Adrenal gland (tissue), 12 donors: ENCODE measurements around the gene SERPINA4. TPM values are rescaled to one million over a fixed set of nuclear protein-coding genes. Genes with fewer than 3 reads are reported as not detected.

Source experiments
- DNase-seq, 7 donors: peaks; one replicate each; pipeline ENCODE4 v3.0.0-alpha.2; 2019 to 2020
- H3K27ac ChIP-seq, 5 donors: fragments of 200-600 bp; sonication (generic) in 4 of 5; 1 replicate in 3 of 5; 2 replicates in 2 of 5; pipeline versions ENCODE4 v1.5.1 to v1.8.0; 2016 to 2020; ENCODE audit warnings: mild to moderate bottlenecking in 1 of 5
- H3K27me3 ChIP-seq: fragments of 200-600 bp; 2 replicates; pipeline ENCODE4 v1.8.0; 2021
- H3K36me3 ChIP-seq, 2 donors: fragments of 200-600 bp; replicated peaks in 1 of 2; 1 replicate in 1 of 2; 2 replicates in 1 of 2; pipeline versions ENCODE4 v1.5.1 to v1.8.0; 2018 to 2022
- H3K4me1 ChIP-seq, 2 donors: fragments of 200-600 bp; replicated peaks in 1 of 2; 1 replicate in 1 of 2; 2 replicates in 1 of 2; pipeline versions ENCODE4 v1.5.1 to v1.8.0; 2018 to 2021
- H3K4me3 ChIP-seq, 4 donors: fragments of 200-600 bp; sonication (generic) in 3 of 4; one replicate each; pipeline ENCODE4 v1.5.1; 2016 to 2018
- H3K9me3 ChIP-seq, 3 donors: fragments of 200-600 bp; sonication (generic) in 1 of 3; replicated peaks in 1 of 3; 1 replicate in 2 of 3; 2 replicates in 1 of 3; pipeline versions ENCODE4 v1.5.1 to v1.8.0; 2016 to 2021
- CTCF ChIP-seq, 6 experiments: fragments of 450-650 bp in 4 of 6; fragments of 200-600 bp in 2 of 6; sonication (generic) in 1 of 6; IDR thresholded peaks; 1 replicate in 5 of 6; 2 replicates in 1 of 6; pipeline versions ENCODE4 v1.5.1 to v1.8.0; 2016 to 2021; ENCODE audit warnings: antibody characterized with exemption in 6 of 6, mild to moderate bottlenecking in 2 of 6, moderate library complexity in 1 of 6
- POLR2A ChIP-seq, 2 donors: fragments of 450-650 bp; IDR thresholded peaks; one replicate each; pipeline ENCODE4 v1.6.1; 2017; ENCODE audit warnings: antibody characterized with exemption in 2 of 2, mild to moderate bottlenecking in 2 of 2, moderate library complexity in 1 of 2
- WGBS, 4 donors: extraction: QIAGEN DNeasy Blood & Tissue Kit in 2 of 4; methylation state at CpG; one replicate each; pipeline versions ENCODE4 v1.1.5 to v1.1.7; 2013 to 2017; 5-methylcytosine and 5-hydroxymethylcytosine counted together
- intact Hi-C, 2 donors: fragments of 100-400 bp; cut with DNase I; formaldehyde crosslinking; loops; one replicate each; pipeline versions ENCODE4 v1.14.1 to v1.15.0; 2022 to 2023
- polyA plus RNA-seq, 3 donors: library from polyadenylated mRNA; stranded (reverse); fragments of 200-250 nt in 2 of 3; fragments of 350-450 nt in 1 of 3; fragmentation: Illumina TruSeq in 1 of 3; extraction: RNeasy Lipid Tissue Mini Kit (QIAGEN cat#74804) in 1 of 3; gene quantifications; one replicate each; pipeline ENCODE4 v1.2.3, GENCODE V29; 2013 to 2014
- total RNA-seq, 9 donors: library from RNA; depleted of rRNA in 4 of 9; stranded (reverse); fragments of >200 nt in 4 of 9; fragments of 120-200 nt in 1 of 9; fragmentation: NEBNext Ultra II Directional in 1 of 9; extraction: Animal tissue kit (Norgen Biotek cat#: 25700) in 1 of 9; gene quantifications; one replicate each; pipeline versions ENCODE4 v1.1.0 to v1.2.4, GENCODE V29; 2013 to 2023
- donor health status: healthy with polysubstance abuse.
- donor health status: Bipolar disorder and iron deficiency.
- donor health status: DM: yes; HTN: yes; CAD: no.
- donor health status: DM: no; HTN: no; CAD: no.
- donor health status: DM: no; HTN: no; CAD: no.
- donor health status: DM: yes; HTN: yes; CAD: no.

Gene SERPINA4
- total and polyA plus RNA-seq, 12 donors, result 0.06 to 0.31 (median 0.11) TPM; not detected in 9

- Histone ChIP-seq H3K9me3 (no peaks in the 10 kb centered on the region), H3K27me3 (no peaks in the 10 kb centered on the region), H3K27ac (peak overlapping the region; percentile 82 to 96 (median 91)), H3K4me1 (peaks cover 44 to 50% of the 10 kb centered on the region in 2 donors), H3K36me3 (no peaks in the 10 kb centered on the region), H3K4me3 (no peak overlapping the region)
- TF ChIP-seq POLR2A (IDR thresholded peaks at IDR 0.05) (peak in 1 of 2 donors; percentile 69), CTCF (IDR thresholded peaks at IDR 0.05) (peak in 3 of 6 experiments; percentile 1 to 32 (median 26))
- peak; percentile 78 to 95 (median 92) for DNase-seq
- 55 to 64% (median 56%) methylated on average over 11 of the region's 11 CpGs for WGBS, 4 donors
- intact Hi-C loops, result no loop called here
These were observed 37.8 kb downstream of the SERPINA4 start for GRCh38 chr14:94598816-94599655.

- no peaks in the 10 kb centered on the region for H3K36me3 ChIP-seq
- WGBS, 4 donors, result 15 to 37% (median 19%) methylated on average over 3 of the region's 3 CpGs
- TF ChIP-seq CTCF (IDR thresholded peaks at IDR 0.05) (peak in 1 of 6 experiments; percentile 2), POLR2A (IDR thresholded peaks at IDR 0.05) (no peak)
- intact Hi-C loops, result no loop called here
- peak overlapping the region; percentile 82 to 96 (median 91) for H3K27ac ChIP-seq
- H3K27me3 ChIP-seq, result no peaks in the 10 kb centered on the region
- H3K9me3 ChIP-seq, result no peaks in the 10 kb centered on the region
- DNase-seq, result no peak
- peaks cover 39 to 44% of the 10 kb centered on the region in 2 donors for H3K4me1 ChIP-seq
- H3K4me3 ChIP-seq, result no peak overlapping the region
These were observed 38.4 kb downstream of the SERPINA4 start for GRCh38 chr14:94599656-94600004.

DNA sequence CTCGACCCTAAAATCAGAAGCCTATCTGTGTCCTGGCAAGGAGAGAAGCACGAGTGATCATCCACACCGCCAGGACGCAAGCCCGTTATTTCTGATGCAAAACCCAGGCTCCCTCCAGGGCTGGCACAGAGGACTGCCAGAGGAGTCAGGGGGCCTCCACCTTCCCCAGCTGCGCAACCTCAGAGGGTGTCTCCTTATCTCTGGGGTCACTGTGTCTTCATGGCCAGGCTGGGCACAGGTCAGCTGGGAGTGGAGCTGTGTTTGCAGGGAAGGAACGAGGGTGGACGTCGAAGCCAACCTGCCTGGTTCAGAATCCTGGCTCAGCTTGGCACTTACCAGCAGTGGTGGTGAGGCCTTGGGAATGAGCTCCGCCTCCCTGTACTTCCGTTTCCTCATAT lies 38.9 kb downstream of the SERPINA4 start:
- no peak overlapping the region for H3K4me3 ChIP-seq
- no peaks in the 10 kb centered on the region for H3K36me3 ChIP-seq
- peak in 3 of 7 donors; percentile 36 to 59 (median 38) for DNase-seq
- peaks cover 39 to 43% of the 10 kb centered on the region in 2 donors for H3K4me1 ChIP-seq
- peak overlapping the region; percentile 82 to 96 (median 91) for H3K27ac ChIP-seq
- intact Hi-C loops, result no loop called here
- TF ChIP-seq CTCF (IDR thresholded peaks at IDR 0.05), result no peak
- no peak for TF ChIP-seq POLR2A (IDR thresholded peaks at IDR 0.05)
- no peaks in the 10 kb centered on the region for H3K27me3 ChIP-seq
- 74 to 90% (median 76%) methylated on average over 9 to 11 of the region's 11 CpGs for WGBS, 4 donors
- no peaks in the 10 kb centered on the region for H3K9me3 ChIP-seq

GRCh38 chr14:94601884-94602391 lies 40.7 kb downstream of the SERPINA4 start:
- Histone ChIP-seq H3K4me1 (peaks cover 39 to 43% of the 10 kb centered on the region in 2 donors), H3K9me3 (no peaks in the 10 kb centered on the region), H3K27ac (peak overlapping the region; percentile 83 to 96 (median 90)), H3K27me3 (no peaks in the 10 kb centered on the region), H3K36me3 (no peaks in the 10 kb centered on the region), H3K4me3 (no peak overlapping the region)
- 8 to 19% (median 16%) methylated on average over 5 to 6 of the region's 6 CpGs for WGBS, 4 donors
- TF ChIP-seq CTCF (IDR thresholded peaks at IDR 0.05), result no peak
- peak in 1 of 2 donors; percentile 74 for TF ChIP-seq POLR2A (IDR thresholded peaks at IDR 0.05)
- peak; percentile 74 to 92 (median 87) for DNase-seq
- intact Hi-C loops, result no loop called here
